HepG2 (cell line): Measurements from ENCODE around the gene LGALS8. TPM values are rescaled to one million over a fixed set of nuclear protein-coding genes. Genes with fewer than 3 reads are reported as not detected.
A peak's percentile ranks its signal among the peaks of the same experiment; 100 is the strongest.

Experiments used
- FOXP4 ChIP-seq: sonication (generic); formaldehyde crosslinking; IDR thresholded peaks from 2 replicates; pipeline ENCODE4 v1.4.0; 2020; ENCODE audit warnings: missing genetic modification reagents
- GLI4 ChIP-seq: sonication (generic); formaldehyde crosslinking; IDR thresholded peaks from 2 replicates; pipeline ENCODE4 v1.5.1; 2020; ENCODE audit warnings: missing genetic modification reagents, mild to moderate bottlenecking, moderate library complexity, borderline replicate concordance
- HDAC2 ChIP-seq: sonication (generic); formaldehyde crosslinking; IDR thresholded peaks from 2 replicates; pipeline ENCODE4 v1.4.0; 2020; ENCODE audit warnings: missing genetic modification reagents
- HNF4A ChIP-seq: sonication (generic); formaldehyde crosslinking; IDR thresholded peaks from 2 replicates; pipeline ENCODE4 v1.4.0; 2020; ENCODE audit warnings: missing genetic modification reagents
- NFE2 ChIP-seq: sonication (generic); formaldehyde crosslinking; IDR thresholded peaks from 2 replicates; pipeline ENCODE4 v1.4.0; 2020; ENCODE audit warnings: missing genetic modification reagents
- NFE2L1 ChIP-seq: sonication (generic); formaldehyde crosslinking; IDR thresholded peaks from 2 replicates; pipeline ENCODE4 v1.4.0; 2020; ENCODE audit warnings: missing genetic modification reagents, mild to moderate bottlenecking, borderline replicate concordance
- PAWR ChIP-seq: sonication (generic); formaldehyde crosslinking; IDR thresholded peaks from 2 replicates; pipeline ENCODE4 v1.4.0; 2020; ENCODE audit warnings: missing genetic modification reagents, mild to moderate bottlenecking, borderline replicate concordance
- POLR2A ChIP-seq, 2 experiments: IDR thresholded peaks; 2 replicates each; pipeline ENCODE4 v1.6.1; 2011; ENCODE audit warnings: low read depth in 2 of 2, low read length in 2 of 2, mild to moderate bottlenecking in 1 of 2, moderate library complexity in 1 of 2; ENCODE audit not compliant: insufficient read depth in 1 of 2
- POLR2G ChIP-seq: fragments of 200-400 bp; formaldehyde crosslinking; IDR thresholded peaks from 2 replicates; pipeline ENCODE4 v1.6.1; 2018; ENCODE audit warnings: mild to moderate bottlenecking, low read depth, low read length, moderate library complexity
- RFXAP ChIP-seq: sonication (generic); formaldehyde crosslinking; IDR thresholded peaks from 2 replicates; pipeline ENCODE4 v1.4.0; 2020; ENCODE audit warnings: missing genetic modification reagents, borderline replicate concordance
- RXRB ChIP-seq: IDR thresholded peaks from 2 replicates; pipeline ENCODE4 v1.6.1; 2016; ENCODE audit warnings: borderline replicate concordance, missing genetic modification reagents, missing compliant biosample characterization
- SOX13 ChIP-seq, 3 experiments: fragments of 450-650 bp in 1 of 3; sonication (generic) in 1 of 3; formaldehyde crosslinking in 1 of 3; IDR thresholded peaks in 2 of 3; conservative IDR thresholded peaks in 1 of 3; 2 replicates each; pipeline versions ENCODE4 v1.5.0 to v1.6.1; 2016 to 2020; ENCODE audit warnings: antibody characterized with exemption in 1 of 3, mild to moderate bottlenecking in 1 of 3, missing compliant biosample characterization in 1 of 3, missing genetic modification reagents in 1 of 3, moderate library complexity in 1 of 3
- SP1 ChIP-seq, 2 experiments: fragments of 450-650 bp in 1 of 2; sonication (generic) in 1 of 2; formaldehyde crosslinking in 1 of 2; IDR thresholded peaks; 2 replicates each; pipeline versions ENCODE4 v1.4.0 to v1.6.1; 2016 to 2020; ENCODE audit warnings: missing genetic modification reagents in 1 of 2
- SRY ChIP-seq: sonication (generic); formaldehyde crosslinking; IDR thresholded peaks from 2 replicates; pipeline ENCODE4 v1.8.0; 2022; ENCODE audit warnings: mild to moderate bottlenecking, missing genetic modification reagents
- TEAD3 ChIP-seq: optimal IDR thresholded peaks from 2 replicates; pipeline ENCODE3; 2016; ENCODE audit warnings: borderline replicate concordance
- U2AF2 ChIP-seq: fragments of 200-400 bp; formaldehyde crosslinking; IDR thresholded peaks from 2 replicates; pipeline ENCODE4 v1.6.1; 2017; ENCODE audit warnings: low read depth, mild to moderate bottlenecking, low read length
- ZFAT ChIP-seq: sonication (generic); formaldehyde crosslinking; conservative IDR thresholded peaks from 2 replicates; pipeline ENCODE4 v1.8.1; 2023; ENCODE audit warnings: missing genetic modification reagents, inconsistent platforms
- ZNF264 ChIP-seq: sonication (generic); formaldehyde crosslinking; IDR thresholded peaks from 2 replicates; pipeline ENCODE4 v1.4.0; 2020; ENCODE audit warnings: missing genetic modification reagents
- ZNF280D ChIP-seq: sonication (generic); formaldehyde crosslinking; IDR thresholded peaks from 2 replicates; pipeline ENCODE4 v1.5.1; 2020; ENCODE audit warnings: mild to moderate bottlenecking, missing genetic modification reagents
- ZNF329 ChIP-seq: sonication (generic); formaldehyde crosslinking; IDR thresholded peaks from 2 replicates; pipeline ENCODE4 v1.9.0; 2021; ENCODE audit warnings: low read depth, mild to moderate bottlenecking, missing genetic modification reagents
- ZNF441 ChIP-seq: sonication (generic); formaldehyde crosslinking; IDR thresholded peaks from 2 replicates; pipeline ENCODE4 v1.7.0; 2021; ENCODE audit warnings: missing genetic modification reagents, borderline replicate concordance
- ZNF446 ChIP-seq: sonication (generic); formaldehyde crosslinking; IDR thresholded peaks from 2 replicates; pipeline ENCODE4 v1.5.0; 2020; ENCODE audit warnings: mild to moderate bottlenecking, missing genetic modification reagents
- ZNF547 ChIP-seq: sonication (generic); formaldehyde crosslinking; IDR thresholded peaks from 2 replicates; pipeline ENCODE4 v1.5.1; 2020; ENCODE audit warnings: mild to moderate bottlenecking, missing genetic modification reagents
- ZNF563 ChIP-seq: sonication (generic); formaldehyde crosslinking; IDR thresholded peaks from 2 replicates; pipeline ENCODE4 v1.8.0; 2022; ENCODE audit warnings: mild to moderate bottlenecking, moderate library complexity, missing genetic modification reagents
- ZNF788 ChIP-seq: sonication (generic); formaldehyde crosslinking; IDR thresholded peaks from 2 replicates; pipeline ENCODE4 v1.5.0; 2020; ENCODE audit warnings: mild to moderate bottlenecking, missing genetic modification reagents, borderline replicate concordance
- polyA plus RNA-seq, 8 experiments: library from polyadenylated mRNA; depleted of rRNA in 3 of 8; stranded (reverse) in 7 of 8; unstranded in 1 of 8; fragments of >200 nt; fragmentation: Illumina TruSeq in 4 of 8; extraction: Trizol in 4 of 8; gene quantifications; 2 replicates each; pipeline versions ENCODE4 v1.2.1 to v1.2.3, GENCODE V29; 2011 to 2016; ENCODE audit warnings: low read depth in 4 of 8, missing spikeins in 1 of 8, mixed read lengths in 1 of 8; ENCODE audit not compliant: insufficient read depth in 1 of 8
- total RNA-seq, 5 experiments: library from RNA; depleted of rRNA; stranded (reverse); fragments of >200 nt; fragmentation: Illumina TruSeq; extraction: Trizol; gene quantifications; 2 replicates each; pipeline ENCODE4 v1.2.3, GENCODE V29; 2016; ENCODE audit warnings: low read depth in 1 of 5

Gene LGALS8
- total and polyA plus RNA-seq, 2 of the 13 experiments (the other 11 are each of a cell fraction or from before 2014, with no cell fraction given) = 29.3 to 185 TPM

GRCh38 chr1:236524142-236524894 is 536 bp downstream of the LGALS8 start (continued):
- peak; percentile 44 for TF ChIP-seq FOXP4 (CRISPR knock-in tag)
- TF ChIP-seq ZFAT (CRISPR knock-in tag) = no peak
- TF ChIP-seq TEAD3 = peak; percentile 54
- TF ChIP-seq SP1 (IDR thresholded peaks at IDR 0.05) = no peak
- TF ChIP-seq SP1 (CRISPR knock-in tag; IDR thresholded peaks at IDR 0.05) = no peak
- peak; percentile 60; the same call in 1 of the 2 replicates for TF ChIP-seq NFE2
- peak; percentile 75 to 78 for TF ChIP-seq POLR2A (IDR thresholded peaks at IDR 0.05; ENCODE audit: insufficient read depth in 1 of 2, low read depth in 2 of 2, low read length in 2 of 2)
- TF ChIP-seq NFE2L1 (CRISPR knock-in tag) = no peak
- peak; percentile 46; the same call in 1 of the 2 replicates for TF ChIP-seq RXRB (CRISPR knock-in tag)
- peak; percentile 68 for TF ChIP-seq HDAC2 (CRISPR knock-in tag)
- no peak for TF ChIP-seq U2AF2
- TF ChIP-seq POLR2G = peak; percentile 85
- peak; percentile 36; the same call in 1 of the 2 replicates for TF ChIP-seq ZNF788 (CRISPR knock-in tag)
- TF ChIP-seq ZNF547 (CRISPR knock-in tag) = 0 out of 2 replicates have a peak, but pooled peaks have one; percentile 23
- 0 out of 2 replicates have a peak, but pooled peaks have one; percentile 34 for TF ChIP-seq ZNF563 (CRISPR knock-in tag)
- TF ChIP-seq ZNF280D = no peak
- 0 out of 2 replicates have a peak, but pooled peaks have one; percentile 9 for TF ChIP-seq RFXAP
- TF ChIP-seq GLI4 = 0 out of 2 replicates have a peak, but pooled peaks have one; percentile 15
- TF ChIP-seq PAWR (CRISPR knock-in tag) = no peak
- peak; percentile 45 for TF ChIP-seq ZNF446 (CRISPR knock-in tag)
- no peak for TF ChIP-seq ZNF264
- peak; percentile 22; the same call in 1 of the 2 replicates for TF ChIP-seq HNF4A
- TF ChIP-seq SRY (CRISPR knock-in tag) = no peak
- no peak; the same call in none of the 2 replicates for TF ChIP-seq ZNF441
- TF ChIP-seq SOX13 (IDR thresholded peaks at IDR 0.05) = no peak
- TF ChIP-seq SOX13 (CRISPR knock-in tag; conservative IDR thresholded peaks at IDR 0.05 in 1 of 2, IDR thresholded peaks at IDR 0.05 in 1 of 2) = peak in 1 of 2 experiments; percentile 49; a peak in 1 of 4 replicates
- TF ChIP-seq ZNF329 (CRISPR knock-in tag) = no peak
